GM12874 (cell line): ENCODE measurements around the gene CACNA1D.

Source experiments
- CTCF ChIP-seq: IDR thresholded peaks from 2 replicates; pipeline ENCODE4 v1.5.1; 2011; ENCODE audit warnings: low read depth, mild to moderate bottlenecking, control low read depth, low read length, moderate library complexity; ENCODE audit not compliant: insufficient read depth

The CACNA1D gene

GRCh38 chr3:53753518-53754183 lies 259.2 kb downstream of the CACNA1D start:
- TF ChIP-seq CTCF, result no peak

GRCh38 chr3:53754325-53754724 lies 259.9 kb downstream of the CACNA1D start:
- no peak for TF ChIP-seq CTCF

- no peak for TF ChIP-seq CTCF
Observed at GRCh38 chr3:53758846-53759245, 264.4 kb downstream of the CACNA1D start.

GRCh38 chr3:53763353-53763752 lies 268.9 kb downstream of the CACNA1D start:
- TF ChIP-seq CTCF, result no peak

GRCh38 chr3:53764026-53764775 lies 269.8 kb downstream of the CACNA1D start:
- no peak for TF ChIP-seq CTCF

GRCh38 chr3:53765753-53766152 lies 271.3 kb downstream of the CACNA1D start:
- no peak for TF ChIP-seq CTCF

GRCh38 chr3:53766706-53767105 lies 272.3 kb downstream of the CACNA1D start:
- TF ChIP-seq CTCF, result no peak
